ENCODE data around the gene TLCD2.

Gene TLCD2

GRCh38 chr17:1753767-1754429 is 43.7 kb upstream of the TLCD2 start:
- TF ChIP-seq CTCF (IDR thresholded peaks at IDR 0.05; ENCODE audit: low read length) (no peak), EZH2phosphoT487 (IDR thresholded peaks at IDR 0.05; ENCODE audit: low read length) (no peak), EZH2 (optimal IDR thresholded peaks at IDR 0.05; ENCODE audit: low read depth, low read length) (no peak)
- no peak for DNase-seq
- Histone ChIP-seq H3K9ac (ENCODE audit: low read length) (no peak overlapping the region), H3K9me3 (replicated peaks; ENCODE audit: insufficient read depth, low read length) (no peaks in the 10 kb centered on the region), H3K4me1 (ENCODE audit: low read length) (no peaks in the 10 kb centered on the region), H3K79me2 (ENCODE audit: low read length) (no peaks in the 10 kb centered on the region), H3K27ac (ENCODE audit: low read length) (no peak overlapping the region), H3K9me2 (replicated peaks; ENCODE audit: insufficient read depth, low read length) (no peaks in the 10 kb centered on the region), H4K20me1 (ENCODE audit: insufficient read depth, low read length) (no peaks in the 10 kb centered on the region), H3K4me2 (ENCODE audit: low read depth, low read length) (no peak overlapping the region), H3K27me3 (replicated peaks; ENCODE audit: insufficient read depth, low read length) (peaks cover 29% of the 10 kb centered on the region; the same call in 1 of the 2 replicates), H3K4me3 (ENCODE audit: low read length) (no peak overlapping the region), H3K36me3 (replicated peaks; ENCODE audit: insufficient read depth, low read length) (no peaks in the 10 kb centered on the region), H2AFZ (ENCODE audit: low read length) (no peak overlapping the region), H3F3A (ENCODE audit: insufficient read depth, low read length) (no peaks in the 10 kb centered on the region)

GRCh38 chr17:1752425-1753262 is 42.5 kb upstream of the TLCD2 start:
- H2AFZ ChIP-seq (ENCODE audit: low read length), result no peak overlapping the region
- no peaks in the 10 kb centered on the region for H3F3A ChIP-seq (ENCODE audit: insufficient read depth, low read length)
- H3K9me2 ChIP-seq (replicated peaks; ENCODE audit: insufficient read depth, low read length), result no peaks in the 10 kb centered on the region
- H3K9me3 ChIP-seq (replicated peaks; ENCODE audit: insufficient read depth, low read length), result no peaks in the 10 kb centered on the region
- no peak for TF ChIP-seq CTCF (IDR thresholded peaks at IDR 0.05; ENCODE audit: low read length)
- no peak for TF ChIP-seq EZH2phosphoT487 (IDR thresholded peaks at IDR 0.05; ENCODE audit: low read length)
- no peak for TF ChIP-seq EZH2 (optimal IDR thresholded peaks at IDR 0.05; ENCODE audit: low read depth, low read length)
- H3K27me3 ChIP-seq (replicated peaks; ENCODE audit: insufficient read depth, low read length), result peaks cover 29% of the 10 kb centered on the region; the same call in 1 of the 2 replicates
- no peak overlapping the region for H3K9ac ChIP-seq (ENCODE audit: low read length)
- no peak overlapping the region for H3K4me3 ChIP-seq (ENCODE audit: low read length)
- H3K27ac ChIP-seq (ENCODE audit: low read length), result no peak overlapping the region
- H3K36me3 ChIP-seq (replicated peaks; ENCODE audit: insufficient read depth, low read length), result no peaks in the 10 kb centered on the region
- no peak for DNase-seq
- H3K79me2 ChIP-seq (ENCODE audit: low read length), result no peaks in the 10 kb centered on the region
- no peak overlapping the region for H3K4me2 ChIP-seq (ENCODE audit: low read depth, low read length)
- no peaks in the 10 kb centered on the region for H4K20me1 ChIP-seq (ENCODE audit: insufficient read depth, low read length)
- H3K4me1 ChIP-seq (ENCODE audit: low read length), result no peaks in the 10 kb centered on the region

- TF ChIP-seq EZH2phosphoT487 (IDR thresholded peaks at IDR 0.05; ENCODE audit: low read length), result no peak
- no peak for TF ChIP-seq CTCF (IDR thresholded peaks at IDR 0.05; ENCODE audit: low read length)
- TF ChIP-seq EZH2 (optimal IDR thresholded peaks at IDR 0.05; ENCODE audit: low read depth, low read length), result no peak
- Histone ChIP-seq H3K4me3 (ENCODE audit: low read length) (no peak overlapping the region), H4K20me1 (ENCODE audit: insufficient read depth, low read length) (no peaks in the 10 kb centered on the region), H3K9ac (ENCODE audit: low read length) (no peak overlapping the region), H3K4me2 (ENCODE audit: low read depth, low read length) (no peak overlapping the region), H3K27ac (ENCODE audit: low read length) (no peak overlapping the region), H3F3A (ENCODE audit: insufficient read depth, low read length) (no peaks in the 10 kb centered on the region), H3K36me3 (replicated peaks; ENCODE audit: insufficient read depth, low read length) (no peaks in the 10 kb centered on the region), H3K27me3 (replicated peaks; ENCODE audit: insufficient read depth, low read length) (peaks cover 22% of the 10 kb centered on the region; the same call in 1 of the 2 replicates), H3K4me1 (ENCODE audit: low read length) (no peaks in the 10 kb centered on the region), H3K9me2 (replicated peaks; ENCODE audit: insufficient read depth, low read length) (no peaks in the 10 kb centered on the region), H3K79me2 (ENCODE audit: low read length) (no peaks in the 10 kb centered on the region), H3K9me3 (replicated peaks; ENCODE audit: insufficient read depth, low read length) (no peaks in the 10 kb centered on the region), H2AFZ (ENCODE audit: low read length) (no peak overlapping the region)
- no peak for DNase-seq
Measured at GRCh38 chr17:1750628-1751027, 40.5 kb upstream of the TLCD2 start.

Measured in MM.1S (cell line).